Spleen (tissue), 11 donors: Measurements from ENCODE around the gene ZNF451. TPM values are rescaled to one million over a fixed set of nuclear protein-coding genes. Genes with fewer than 3 reads are reported as not detected.

Experiments used
- DNase-seq: peaks from one replicate; pipeline ENCODE4 v3.0.0-alpha.2; 2020
- H3K27ac ChIP-seq, 8 donors: fragments of 200-600 bp; sonication (generic) in 7 of 8; 1 replicate in 4 of 8; 2 replicates in 4 of 8; pipeline versions ENCODE4 v1.5.0 to v1.8.0; 2016 to 2021; ENCODE audit warnings: inconsistent platforms in 4 of 8, mild to moderate bottlenecking in 4 of 8, moderate library complexity in 1 of 8
- H3K27me3 ChIP-seq, 7 donors: fragments of 200-600 bp; sonication (generic) in 6 of 7; replicated peaks in 1 of 7; 1 replicate in 4 of 7; 2 replicates in 3 of 7; pipeline versions ENCODE4 v1.5.0 to v1.8.0; 2016 to 2021; ENCODE audit warnings: inconsistent platforms in 3 of 7, mild to moderate bottlenecking in 1 of 7
- H3K36me3 ChIP-seq, 6 donors: fragments of 200-600 bp; sonication (generic) in 5 of 6; 1 replicate in 4 of 6; 2 replicates in 2 of 6; pipeline versions ENCODE4 v1.5.0 to v1.8.0; 2016 to 2021; ENCODE audit warnings: inconsistent platforms in 2 of 6
- H3K4me1 ChIP-seq, 6 donors: fragments of 200-600 bp; sonication (generic) in 5 of 6; 1 replicate in 3 of 6; 2 replicates in 3 of 6; pipeline versions ENCODE4 v1.5.0 to v1.8.0; 2016 to 2021; ENCODE audit warnings: inconsistent platforms in 3 of 6
- H3K4me3 ChIP-seq, 8 donors: fragments of 200-600 bp; sonication (generic) in 7 of 8; 1 replicate in 4 of 8; 2 replicates in 4 of 8; pipeline versions ENCODE4 v1.5.0 to v1.8.0; 2016 to 2021; ENCODE audit warnings: inconsistent platforms in 4 of 8, mild to moderate bottlenecking in 4 of 8, moderate library complexity in 2 of 8
- H3K9me3 ChIP-seq, 8 donors: fragments of 200-600 bp; sonication (generic) in 7 of 8; 1 replicate in 4 of 8; 2 replicates in 4 of 8; pipeline versions ENCODE4 v1.5.0 to v1.8.0; 2016 to 2021; ENCODE audit warnings: inconsistent platforms in 4 of 8
- CTCF ChIP-seq, 11 experiments: fragments of 200-600 bp in 7 of 11; fragments of 450-650 bp in 4 of 11; sonication (generic) in 4 of 11; IDR thresholded peaks in 8 of 11; conservative IDR thresholded peaks in 3 of 11; 1 replicate in 7 of 11; 2 replicates in 4 of 11; pipeline versions ENCODE4 v1.4.0 to v1.8.0; 2016 to 2021; ENCODE audit warnings: antibody characterized with exemption in 11 of 11, inconsistent platforms in 4 of 11, mild to moderate bottlenecking in 1 of 11
- POLR2A ChIP-seq, 3 donors: fragments of 450-650 bp; IDR thresholded peaks; one replicate each; pipeline ENCODE4 v1.5.1; 2017; ENCODE audit warnings: antibody characterized with exemption in 3 of 3, mild to moderate bottlenecking in 1 of 3
- POLR2AphosphoS5 ChIP-seq, 3 donors: sonication (generic); formaldehyde crosslinking; IDR thresholded peaks; one replicate each; pipeline ENCODE4 v1.5.1; 2017; ENCODE audit warnings: antibody characterized with exemption in 3 of 3
- WGBS, 5 donors: extraction: QIAGEN DNeasy Blood & Tissue Kit in 3 of 5; methylation state at CpG; one replicate each; pipeline versions ENCODE4 v1.1.5 to v1.1.7; 2013 to 2018; 5-methylcytosine and 5-hydroxymethylcytosine counted together
- intact Hi-C: fragments of 100-400 bp; cut with DNase I; formaldehyde crosslinking; loops from one replicate; pipeline ENCODE4 v1.15.0; 2023; ENCODE audit warnings: low total_unique reads
- polyA plus RNA-seq, 3 donors: library from polyadenylated mRNA; stranded (reverse); fragments of 200-250 nt; gene quantifications; one replicate each; pipeline ENCODE4 v1.2.1, GENCODE V29; 2013
- total RNA-seq, 7 donors: library from RNA; depleted of rRNA in 3 of 7; stranded (reverse); fragments of >200 nt in 3 of 7; fragmentation: NEBNext Ultra II Directional in 4 of 7; extraction: Animal tissue kit (Norgen Biotek cat#: 25700) in 4 of 7; gene quantifications; one replicate each; pipeline versions ENCODE4 v1.1.0 to v1.2.1, GENCODE V29; 2016 to 2021
- donor health status: healthy with polysubstance abuse.
- donor health status: DM: no; HTN: no; CAD: no; lungs with moderate emphysema.
- donor health status: DM: no; HTN: no; CAD: no.
- donor health status: Bipolar disorder and iron deficiency.
- donor health status: healthy.
- donor health status: DM: no; HTN: no; CAD: no.
- donor health status: DM: yes; HTN: yes; CAD: no.

ZNF451 gene
- total and polyA plus RNA-seq, 10 donors, result 11.1 to 117 (median 72.1) TPM

GRCh38 chr6:57097596-57097995, 7.6 kb downstream of the ZNF451 start:
- intact Hi-C loops, result no loop called here
- WGBS, 5 donors, result 71 to 92% (median 85%) methylated on average over 1 of the region's 1 CpG

GRCh38 chr6:57102976-57103375, 13.0 kb downstream of the ZNF451 start:
- TF ChIP-seq POLR2AphosphoS5 (IDR thresholded peaks at IDR 0.05) (no peak), POLR2A (IDR thresholded peaks at IDR 0.05) (no peak), CTCF (IDR thresholded peaks at IDR 0.05 in 8 of 11, conservative IDR thresholded peaks at IDR 0.05 in 3 of 11) (no peak)
- H3K9me3 ChIP-seq, result no peaks in the 10 kb centered on the region
- H3K36me3 ChIP-seq, result peaks cover 7 to 86% (median 52%) of the 10 kb centered on the region in 6 donors
- no peak for DNase-seq
- no peak overlapping the region for H3K4me3 ChIP-seq
- H3K27me3 ChIP-seq, result no peaks in the 10 kb centered on the region
- WGBS, 5 donors, result 92 to 98% (median 94%) methylated on average over 3 of the region's 3 CpGs
- intact Hi-C loops, result no loop called here
- peaks cover 0 to 45% (median 16%) of the 10 kb centered on the region in 6 donors for H3K4me1 ChIP-seq
- no peak overlapping the region for H3K27ac ChIP-seq

More at GRCh38 chr6:57097596-57097995, 7.6 kb downstream of the ZNF451 start:
- H3K4me3 ChIP-seq, result no peak overlapping the region
- H3K27ac ChIP-seq, result no peak overlapping the region
- peaks cover 12 to 59% (median 38%) of the 10 kb centered on the region in 6 donors for H3K4me1 ChIP-seq
- H3K27me3 ChIP-seq, result no peaks in the 10 kb centered on the region
- peaks cover 7 to 79% (median 44%) of the 10 kb centered on the region in 6 donors for H3K36me3 ChIP-seq
- no peaks in the 10 kb centered on the region for H3K9me3 ChIP-seq
- TF ChIP-seq CTCF (IDR thresholded peaks at IDR 0.05 in 8 of 11, conservative IDR thresholded peaks at IDR 0.05 in 3 of 11), result no peak
- DNase-seq, result no peak

GRCh38 chr6:57104336-57104735, 14.3 kb downstream of the ZNF451 start:
- peaks cover 4 to 51% (median 23%) of the 10 kb centered on the region in 6 donors for H3K4me1 ChIP-seq
- DNase-seq, result no peak
- peaks cover 7 to 75% (median 41%) of the 10 kb centered on the region in 6 donors for H3K36me3 ChIP-seq
- peak overlapping the region in 2 of 8 donors; percentile 4 to 18 for H3K27ac ChIP-seq
- intact Hi-C loops, result no loop called here
- TF ChIP-seq CTCF (IDR thresholded peaks at IDR 0.05 in 8 of 11, conservative IDR thresholded peaks at IDR 0.05 in 3 of 11) (no peak), POLR2A (IDR thresholded peaks at IDR 0.05) (no peak), POLR2AphosphoS5 (IDR thresholded peaks at IDR 0.05) (no peak)
- no peaks in the 10 kb centered on the region for H3K27me3 ChIP-seq
- WGBS, 5 donors, result 46 to 59% (median 51%) methylated on average over 5 of the region's 5 CpGs
- no peak overlapping the region for H3K4me3 ChIP-seq
- no peaks in the 10 kb centered on the region for H3K9me3 ChIP-seq

GRCh38 chr6:57106990-57107389, 17.0 kb downstream of the ZNF451 start:
- no peaks in the 10 kb centered on the region for H3K9me3 ChIP-seq
- H3K4me3 ChIP-seq, result no peak overlapping the region
- H3K4me1 ChIP-seq, result peaks cover 4 to 68% (median 30%) of the 10 kb centered on the region in 6 donors
- WGBS, 5 donors, result 91 to 100% (median 98%) methylated on average over 1 of the region's 1 CpG
- DNase-seq, result no peak
- no peaks in the 10 kb centered on the region for H3K27me3 ChIP-seq
- no peak overlapping the region for H3K27ac ChIP-seq
- intact Hi-C loops, result no loop called here
- peaks cover 0 to 48% (median 14%) of the 10 kb centered on the region in 6 donors for H3K36me3 ChIP-seq
- TF ChIP-seq CTCF (IDR thresholded peaks at IDR 0.05 in 8 of 11, conservative IDR thresholded peaks at IDR 0.05 in 3 of 11) (no peak), POLR2A (IDR thresholded peaks at IDR 0.05) (no peak), POLR2AphosphoS5 (IDR thresholded peaks at IDR 0.05) (no peak)
